HG03432 (cell line): Measurements from ENCODE around the gene FAT1.

Source experiments
- ATAC-seq: cut with Tn5 transposase; IDR thresholded peaks from one replicate; pipeline ENCODE4 v1.9.1; 2021; ENCODE audit warnings: mild to moderate bottlenecking, moderate library complexity; ENCODE audit not compliant: unreplicated experiment

Gene FAT1

GRCh38 chr4:186725469-186726425 is 2.1 kb upstream of the FAT1 start:
- ATAC-seq, result no peak

DNA sequence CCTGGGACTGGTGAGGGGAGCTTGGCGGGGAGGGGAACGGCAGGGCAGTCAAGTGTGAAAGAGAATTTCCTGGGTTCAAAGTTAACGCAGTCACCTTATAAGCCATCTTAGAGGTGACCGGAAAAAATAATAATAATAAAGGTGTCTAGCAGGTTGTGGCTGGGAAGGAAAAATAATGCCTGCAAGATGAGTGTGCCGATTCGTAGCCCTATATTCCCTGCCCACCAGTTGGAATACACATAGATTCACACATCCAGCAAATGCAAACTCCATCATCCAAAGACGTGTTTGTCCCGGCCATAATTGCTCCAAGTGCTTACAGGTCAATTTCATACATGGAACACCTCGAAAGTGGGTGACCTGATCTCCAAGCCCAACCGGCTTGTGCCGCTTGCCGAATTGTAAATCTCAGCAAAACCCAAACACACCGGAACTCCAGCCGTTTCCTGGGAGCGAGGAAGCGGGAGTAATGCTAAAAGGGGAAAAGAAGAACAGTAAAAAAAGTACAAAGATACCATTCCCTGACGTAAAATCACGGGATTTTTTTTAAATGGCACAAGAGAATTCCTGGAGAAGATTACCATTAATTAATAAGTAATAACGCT is 1.3 kb upstream of the FAT1 start:
- no peak for ATAC-seq

DNA sequence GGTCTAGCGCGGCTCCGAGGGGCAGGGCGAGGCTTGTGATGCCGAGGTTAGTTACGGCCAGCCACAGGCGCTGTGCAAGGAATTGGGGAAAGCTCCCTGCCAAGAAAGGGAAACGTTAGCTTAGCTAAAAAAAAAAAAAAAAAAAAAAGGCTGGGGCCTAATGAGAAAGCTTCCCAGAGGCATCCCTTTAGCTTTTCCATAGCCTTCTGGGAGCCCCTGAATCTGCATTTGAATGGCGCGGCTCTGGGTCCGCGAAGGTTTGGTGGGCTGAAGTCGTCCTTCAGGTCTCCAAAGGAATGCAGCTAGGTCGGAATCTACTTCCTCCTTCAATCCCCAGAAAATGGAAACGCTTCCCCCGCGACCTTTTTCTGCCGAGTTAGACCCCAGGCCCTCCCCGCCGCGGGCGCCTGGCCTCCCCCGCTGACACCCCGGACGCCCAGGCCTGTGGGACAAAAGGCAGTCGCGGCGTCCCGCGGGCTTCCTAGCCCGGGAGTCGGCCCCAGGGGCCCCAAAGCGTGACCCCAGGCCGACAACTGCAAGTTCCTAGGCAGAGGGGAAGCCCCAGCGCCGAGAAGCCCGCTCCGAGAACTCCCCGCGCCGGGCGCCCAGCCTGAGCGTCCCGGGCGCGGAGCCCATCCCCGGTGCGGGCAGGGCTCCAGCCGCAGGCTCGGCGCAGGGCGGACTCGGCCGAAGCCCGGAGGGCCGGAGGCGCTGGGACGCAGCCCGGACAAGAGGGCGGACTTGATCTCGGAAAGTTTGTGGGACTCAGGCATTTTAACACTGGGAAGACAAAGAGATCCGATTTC is 605 bp upstream of the FAT1 start:
- no peak for ATAC-seq

DNA sequence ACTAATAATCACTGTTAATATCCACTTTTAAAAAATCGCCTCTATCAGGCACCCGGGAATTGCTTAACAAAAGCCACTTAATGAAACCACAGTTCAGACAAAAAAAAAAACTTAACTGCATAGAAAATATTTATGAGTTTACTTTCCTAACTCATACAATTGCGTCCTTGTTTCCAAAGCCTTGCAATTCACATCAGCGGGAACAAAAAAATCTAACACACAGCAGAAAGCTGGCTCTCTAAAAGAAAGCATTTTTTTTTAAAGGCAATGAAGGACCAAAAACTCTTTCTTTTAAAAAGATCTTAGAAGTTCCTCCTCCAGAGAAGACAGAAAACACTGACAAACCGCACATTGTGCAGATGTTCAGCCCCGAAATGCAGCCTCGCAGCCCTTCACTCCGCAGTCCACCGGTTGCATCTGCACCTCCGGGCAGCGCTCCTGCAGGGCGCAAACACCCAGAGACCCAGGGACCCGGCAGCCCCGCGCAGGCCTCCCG is 812 bp downstream of the FAT1 start:
- ATAC-seq, result no peak

DNA sequence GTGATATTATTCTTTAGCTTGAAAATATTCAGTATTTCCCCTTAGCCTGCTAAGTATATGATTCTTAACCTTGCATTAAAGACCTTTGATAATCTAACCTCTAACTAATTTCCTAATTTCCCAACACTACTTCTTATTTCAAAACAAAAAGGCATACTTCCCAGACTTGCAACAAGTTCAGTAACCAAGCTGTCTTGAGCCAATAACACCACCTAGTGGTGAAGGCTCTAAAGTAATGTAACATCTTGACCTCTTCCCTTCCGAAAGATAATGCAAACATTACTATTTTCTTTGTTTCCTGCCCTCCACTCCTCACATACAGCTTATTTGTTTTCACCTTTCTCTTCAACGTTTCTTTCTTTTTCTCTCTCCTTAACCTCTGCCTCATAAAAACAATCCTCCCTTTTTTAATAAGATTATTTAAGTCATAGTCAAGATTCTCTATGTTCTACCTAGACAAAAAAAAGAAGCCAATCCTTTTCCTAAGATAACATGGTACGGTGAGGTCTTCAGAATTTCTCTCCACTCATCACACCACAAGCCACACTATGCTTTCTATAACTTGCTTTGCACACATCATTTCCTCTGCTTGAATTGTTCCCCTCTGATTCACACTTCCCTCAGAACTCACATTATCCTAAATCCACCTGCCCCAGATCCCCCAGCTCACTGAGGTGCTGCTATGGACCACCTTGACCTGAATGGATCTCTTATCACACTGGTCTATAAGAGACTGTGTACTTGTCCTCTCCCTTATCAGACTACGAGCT is 3.5 kb downstream of the FAT1 start:
- no peak for ATAC-seq

DNA sequence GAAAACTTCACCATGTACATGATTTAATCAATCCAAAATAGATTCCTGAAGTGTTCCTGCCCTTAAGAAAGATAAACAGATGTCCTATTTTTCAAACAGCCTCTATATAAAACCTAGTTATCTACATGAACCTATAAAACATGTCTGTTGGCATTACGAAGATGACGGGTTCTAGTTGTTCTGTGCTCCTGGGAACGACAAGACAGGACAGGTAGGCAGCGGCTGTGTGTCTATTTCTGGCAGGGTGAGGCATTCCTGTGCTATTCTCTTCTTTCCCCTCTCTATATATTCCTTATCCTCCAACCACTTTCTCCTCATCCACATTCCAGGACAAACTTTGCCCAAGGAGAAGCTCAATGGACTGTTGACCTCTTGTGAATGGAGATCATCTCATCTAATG is 6.1 kb downstream of the FAT1 start:
- ATAC-seq, result no peak

- no peak for ATAC-seq
These were observed 8.6 kb downstream of the FAT1 start for GRCh38 chr4:186715077-186715476.

DNA sequence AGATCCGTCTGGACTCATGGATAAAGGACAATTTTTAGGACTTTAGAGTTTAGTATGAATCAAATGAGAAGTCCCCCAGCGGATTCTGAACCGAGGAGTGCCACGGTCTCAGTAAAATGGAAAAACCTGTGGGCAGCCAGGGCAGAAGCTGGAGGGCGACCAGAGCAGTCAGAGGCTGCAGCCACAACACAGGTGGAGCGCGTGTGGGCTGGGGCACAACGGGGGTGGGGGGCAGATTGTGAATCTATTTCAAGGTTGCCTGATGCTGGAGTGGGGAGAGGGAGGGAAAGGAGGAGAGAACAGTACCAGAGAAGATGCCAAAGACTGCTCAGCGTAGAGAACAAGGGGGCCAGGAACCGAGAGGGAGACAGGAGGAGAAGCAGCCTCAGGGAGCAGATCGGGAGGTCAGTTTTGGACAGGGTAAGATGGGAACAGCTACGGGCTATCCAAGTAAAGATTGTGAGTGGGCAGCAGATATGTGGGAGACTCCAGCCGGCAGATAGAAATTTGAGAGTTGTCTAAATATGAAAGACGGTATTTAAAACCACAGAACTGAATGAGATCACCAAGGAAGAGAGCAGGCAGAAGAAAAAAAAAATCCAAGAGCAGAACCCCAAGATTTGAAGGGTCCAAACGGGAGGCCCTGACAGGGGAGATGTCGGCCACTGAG is 9.5 kb downstream of the FAT1 start:
- no peak for ATAC-seq

- no peak for ATAC-seq
These were observed 11.0 kb downstream of the FAT1 start for GRCh38 chr4:186712690-186713089.

GRCh38 chr4:186710521-186711119 is 13.0 kb downstream of the FAT1 start:
- no peak for ATAC-seq

DNA sequence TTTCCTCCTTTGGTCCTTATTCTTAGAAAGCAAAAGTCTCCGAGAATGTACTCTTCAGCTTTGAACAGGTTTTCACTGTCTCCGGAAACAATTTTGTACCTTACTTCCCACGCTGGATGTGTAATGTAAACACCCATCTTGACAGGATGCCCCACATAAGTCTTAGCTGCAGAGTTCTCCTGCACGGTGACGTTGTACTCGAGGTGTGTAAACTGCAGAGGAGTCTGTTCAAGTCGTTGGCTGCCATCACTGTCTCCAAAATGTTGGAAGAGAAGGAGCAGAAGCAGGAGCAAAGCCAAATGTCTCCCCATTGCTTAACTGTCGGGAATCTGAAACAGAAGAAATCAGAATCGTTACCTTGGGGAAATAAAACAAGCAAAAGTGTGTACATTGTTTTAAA is 14.1 kb downstream of the FAT1 start:
- no peak for ATAC-seq

GRCh38 chr4:186708554-186708953 is 15.1 kb downstream of the FAT1 start:
- no peak for ATAC-seq

DNA sequence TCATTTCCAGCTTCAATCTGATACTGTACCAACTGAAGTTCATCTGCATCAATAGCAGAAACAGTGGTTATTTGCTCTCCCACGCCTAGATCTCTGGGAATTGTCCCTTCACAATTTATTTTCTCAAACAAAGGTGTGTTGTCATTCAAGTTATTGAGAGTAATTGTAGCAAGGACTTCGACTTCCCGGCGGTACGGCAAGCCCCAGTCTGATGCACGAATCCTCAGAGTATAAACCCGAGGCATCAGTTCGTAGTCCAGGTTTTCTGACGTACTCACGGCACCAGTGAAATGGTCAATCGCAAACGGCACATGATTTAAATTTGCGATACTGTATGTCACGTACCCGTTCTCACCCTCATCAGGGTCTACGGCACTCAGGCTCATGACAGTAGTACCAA is 15.7 kb downstream of the FAT1 start:
- ATAC-seq, result no peak

- ATAC-seq, result no peak
These were observed 16.1 kb downstream of the FAT1 start for GRCh38 chr4:186707574-186707973.

DNA sequence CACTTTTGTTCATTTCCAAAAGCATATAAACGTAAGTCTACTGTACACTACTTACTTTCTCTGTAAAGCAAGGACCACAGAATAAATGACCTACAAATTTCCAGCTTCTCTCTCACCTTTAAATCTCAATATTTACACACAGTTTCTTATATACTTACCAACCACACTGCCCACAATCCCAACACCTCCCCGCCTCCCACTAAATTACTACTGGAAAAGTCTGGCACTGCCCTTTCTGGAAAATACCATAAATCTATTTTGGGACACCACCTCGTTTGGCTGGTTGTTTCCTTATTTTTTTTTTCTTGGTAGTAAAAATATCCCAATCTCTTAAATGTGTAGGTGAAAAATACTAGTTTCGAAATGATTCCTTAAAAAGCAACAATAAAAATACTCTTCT is 19.6 kb downstream of the FAT1 start:
- ATAC-seq, result no peak

DNA sequence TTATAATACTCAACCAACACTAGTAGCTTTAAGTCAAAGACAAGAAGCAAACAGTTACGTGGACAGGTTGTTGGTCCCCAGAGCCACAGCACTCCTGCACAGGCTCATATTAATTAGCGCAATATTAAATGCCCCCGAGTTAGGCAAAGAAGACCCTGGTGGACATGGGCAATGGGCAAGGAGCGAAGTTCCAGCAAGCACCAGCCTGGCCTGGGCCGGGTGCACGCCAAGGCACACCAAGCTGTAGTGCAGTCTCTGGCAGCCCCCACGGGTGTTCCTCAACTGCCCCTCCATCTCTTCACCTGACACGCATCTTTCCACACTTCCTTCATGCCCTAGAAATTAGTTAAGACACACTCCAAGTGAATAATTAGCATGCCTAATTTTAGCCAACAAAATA is 20.1 kb downstream of the FAT1 start:
- no peak for ATAC-seq

- no peak for ATAC-seq
These were observed 20.7 kb downstream of the FAT1 start for GRCh38 chr4:186702940-186703339.

DNA sequence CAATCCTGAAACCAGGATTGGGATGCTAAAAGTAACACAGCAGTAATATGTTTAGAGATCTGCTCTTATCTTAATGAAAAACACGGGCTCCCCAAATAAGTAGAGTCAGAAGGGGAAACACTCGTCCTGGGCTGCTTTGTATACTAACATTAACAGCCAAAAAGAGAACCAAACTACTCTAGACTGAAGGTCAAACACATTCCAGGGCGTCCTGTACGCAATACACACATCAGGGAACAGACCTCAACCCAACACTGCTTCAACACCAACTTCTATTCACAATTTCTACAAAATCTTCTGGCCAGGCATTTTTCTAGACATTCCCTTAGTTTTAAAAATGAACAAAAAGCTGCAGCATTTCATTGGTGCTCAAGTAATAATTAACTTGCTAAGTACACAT is 21.4 kb downstream of the FAT1 start:
- ATAC-seq, result no peak

DNA sequence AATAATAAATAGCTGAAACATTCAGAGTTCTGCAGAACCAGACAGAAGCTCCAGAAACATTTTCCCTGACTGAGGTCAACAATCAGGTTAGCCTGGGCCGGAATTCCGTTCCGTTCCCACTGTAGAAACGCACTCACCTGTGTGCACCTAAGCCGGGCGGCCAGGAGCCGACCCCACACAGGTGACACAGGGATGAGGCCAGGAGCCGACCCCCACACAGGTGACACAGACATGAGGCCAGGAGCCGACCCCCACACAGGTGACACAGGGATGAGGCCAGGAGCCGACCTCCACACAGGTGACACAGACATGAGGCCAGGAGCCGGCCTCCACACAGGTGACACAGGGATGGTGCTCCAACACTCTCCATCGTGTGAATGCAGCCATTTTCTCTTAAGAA is 21.9 kb downstream of the FAT1 start:
- no peak for ATAC-seq

DNA sequence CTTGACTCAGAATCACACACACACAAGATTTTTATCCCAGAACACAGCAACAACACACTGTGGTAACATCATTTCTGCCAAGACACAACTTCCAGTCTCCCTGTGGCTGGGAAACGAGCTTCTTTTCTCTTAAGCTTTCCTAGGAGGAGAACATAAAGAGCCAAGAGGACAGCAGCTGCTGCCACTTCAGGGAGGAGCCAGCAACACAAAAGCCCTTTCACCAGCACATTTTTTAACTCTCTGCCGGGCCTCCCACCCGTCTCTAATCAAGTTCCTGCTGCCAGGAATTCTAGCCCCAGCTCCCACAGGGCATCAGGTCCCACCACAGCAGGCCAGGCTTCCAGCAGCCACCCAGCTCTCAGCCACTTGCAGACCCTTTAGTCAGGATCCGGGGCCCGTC is 22.4 kb downstream of the FAT1 start:
- no peak for ATAC-seq
